K562 (cell line): ENCODE measurements around the gene TRIP10. TPM values are rescaled to one million over a fixed set of nuclear protein-coding genes. Genes with fewer than 3 reads are reported as not detected.

Source experiments
- ATAC-seq: fragments of 200-7000 bp; cut with Tn5 transposase; 3 replicates; pipeline ENCODE4 v1.9.1; 2020; ENCODE audit warnings: moderate library complexity
- Bru-seq: library from RNA; stranded (reverse); fragments of 400-500 nt; gene quantifications from one replicate; lab custom pipeline; 2021; lab: Mats Ljungman, UMichigan
- BruChase-seq, 2 experiments: library from RNA; stranded (reverse); fragments of 400-500 nt; gene quantifications; one replicate each; lab custom pipeline; 2021; lab: Mats Ljungman, UMichigan
- BruUV-seq: library from RNA; stranded (reverse); fragments of 400-500 nt; replicated peaks from 2 replicates; lab custom pipeline; 2021; lab: Mats Ljungman, UMichigan
- CTCF ChIA-PET: fragments of 300-600 bp; formaldehyde crosslinking; extraction: SDS; loops from one replicate; lab custom pipeline; 2021; ENCODE audit warnings: low intra/inter-chr PET ratio; lab: Yijun Ruan, JAX
- POLR2A ChIA-PET: fragments of 300-600, 350-650 bp; sonication (Branson Sonifier 250); formaldehyde crosslinking; extraction: SDS; loops from one replicate; lab custom pipeline; 2021; ENCODE audit warnings: antibody characterized with exemption, inconsistent platforms; lab: Yijun Ruan, JAX
- DNase-seq, 4 experiments: peaks; one replicate each; pipeline versions ENCODE4 v3.0.0 to v3.0.0-alpha.2; 2011 to 2018; ENCODE audit warnings: low spot score in 3 of 4, mixed read lengths in 3 of 4; ENCODE audit errors: extremely low read depth in 1 of 4
- FAIRE-seq: peaks from 2 replicates; lab custom pipeline; 2011; peaks lifted over from hg19 to GRCh38; lab: Jason Lieb, UNC
- H2AFZ ChIP-seq: 2 replicates; pipeline ENCODE4 v1.6.0; 2011; ENCODE audit warnings: low read depth, low read length, control low read depth, inconsistent platforms
- H3K27ac ChIP-seq: fragments of 200-600 bp; 3 replicates; pipeline ENCODE4 v1.8.0; 2011; ENCODE audit warnings: low read depth, mild to moderate bottlenecking, control low read depth, inconsistent platforms, low read length, moderate library complexity, mixed read lengths; ENCODE audit errors: extremely low read depth
- H3K27me3 ChIP-seq, 2 experiments: fragments of 300-600 bp in 1 of 2; 2 replicates in 1 of 2; 3 replicates in 1 of 2; pipeline versions ENCODE4 v1.6.0 to v1.8.0; 2011; ENCODE audit warnings: inconsistent platforms in 2 of 2, low read length in 2 of 2, mild to moderate bottlenecking in 1 of 2, mixed read lengths in 1 of 2, moderate library complexity in 1 of 2; ENCODE audit not compliant: control insufficient read depth in 2 of 2, insufficient read depth in 2 of 2
- H3K36me3 ChIP-seq: fragments of 300-600 bp; 3 replicates; pipeline ENCODE4 v1.8.0; 2011; ENCODE audit warnings: mild to moderate bottlenecking, low read length, inconsistent platforms; ENCODE audit not compliant: control insufficient read depth, insufficient read depth
- H3K4me1 ChIP-seq, 2 experiments: fragments of 200-600 bp in 1 of 2; replicated peaks in 1 of 2; 2 replicates in 1 of 2; 3 replicates in 1 of 2; pipeline versions ENCODE4 v1.5.1 to v1.8.0; 2011; ENCODE audit warnings: inconsistent platforms in 2 of 2, low read length in 2 of 2, mild to moderate bottlenecking in 1 of 2, mixed read lengths in 1 of 2, moderate library complexity in 1 of 2; ENCODE audit not compliant: control insufficient read depth in 2 of 2, insufficient read depth in 2 of 2
- H3K4me2 ChIP-seq: 2 replicates; pipeline ENCODE4 v1.6.1; 2011; ENCODE audit warnings: low read length, control low read depth, inconsistent platforms, mixed read lengths; ENCODE audit not compliant: insufficient read depth
- H3K4me3 ChIP-seq: fragments of 200-600 bp; sonication (generic), shearing (Covaris generic); 2 replicates; pipeline ENCODE4 v1.5.1; 2016; ENCODE audit warnings: control low read depth, inconsistent platforms
- H3K79me2 ChIP-seq: fragments of 200-600 bp; 3 replicates; pipeline ENCODE4 v1.8.0; 2011; ENCODE audit warnings: low read length, inconsistent platforms; ENCODE audit not compliant: control insufficient read depth, insufficient read depth
- H3K9ac ChIP-seq, 2 experiments: 2 replicates each; pipeline versions ENCODE4 v1.6.0 to v1.6.1; 2011; ENCODE audit warnings: low read depth in 2 of 2, low read length in 2 of 2, control low read depth in 1 of 2, inconsistent platforms in 1 of 2, mild to moderate bottlenecking in 1 of 2, mixed read lengths in 1 of 2; ENCODE audit not compliant: insufficient read depth in 1 of 2
- H3K9me1 ChIP-seq: one replicate; pipeline ENCODE4 v1.6.0; 2011; ENCODE audit warnings: inconsistent platforms, mild to moderate bottlenecking, low read length, moderate library complexity; ENCODE audit not compliant: control insufficient read depth, insufficient read depth
- H3K9me3 ChIP-seq: replicated peaks from 2 replicates; pipeline ENCODE4 v1.5.1; 2011; ENCODE audit warnings: low read depth, low read length, inconsistent platforms; ENCODE audit not compliant: control insufficient read depth, insufficient read depth
- H4K20me1 ChIP-seq: replicated peaks from 2 replicates; pipeline ENCODE4 v1.6.1; 2011; ENCODE audit warnings: low read length, inconsistent platforms, mixed read lengths; ENCODE audit not compliant: control insufficient read depth, insufficient read depth
- ADNP ChIP-seq: fragments of 200-800 bp; sonication (Bioruptor generic); IDR thresholded peaks from 2 replicates; pipeline ENCODE4 v1.6.1; 2016; ENCODE audit warnings: missing genetic modification characterization, missing compliant biosample characterization
- CREM ChIP-seq: IDR thresholded peaks from 2 replicates; pipeline ENCODE4 v1.6.1; 2014; ENCODE audit warnings: antibody characterized with exemption, low read depth
- E2F6 ChIP-seq, 2 experiments: IDR thresholded peaks; 2 replicates each; pipeline ENCODE4 v1.6.1; 2011; ENCODE audit warnings: borderline replicate concordance in 1 of 2, control low read depth in 1 of 2, low read depth in 1 of 2, low read length in 1 of 2, mild to moderate bottlenecking in 1 of 2, mixed read lengths in 1 of 2, moderate library complexity in 1 of 2; ENCODE audit not compliant: insufficient read depth in 1 of 2, insufficient read length in 1 of 2, poor library complexity in 1 of 2, severe bottlenecking in 1 of 2; ENCODE audit errors: extremely low read depth in 1 of 2
- ERF ChIP-seq: fragments of 450-650 bp; formaldehyde crosslinking; IDR thresholded peaks from 2 replicates; pipeline ENCODE4 v1.4.0; 2020; ENCODE audit warnings: mild to moderate bottlenecking, mixed read lengths
- HMGN3 ChIP-seq: IDR thresholded peaks from 2 replicates; pipeline ENCODE4 v1.6.1; 2011; ENCODE audit warnings: borderline replicate concordance, low read depth, mild to moderate bottlenecking, mixed read lengths, low read length; ENCODE audit not compliant: insufficient read length; ENCODE audit errors: extremely low read depth
- HNRNPLL ChIP-seq: fragments of 200-400 bp; formaldehyde crosslinking; IDR thresholded peaks from 2 replicates; pipeline ENCODE4 v1.6.1; 2017; ENCODE audit warnings: low read length, low read depth, mild to moderate bottlenecking; ENCODE audit not compliant: poor library complexity, severe bottlenecking
- ILF3 ChIP-seq: fragments of 450-650 bp; IDR thresholded peaks from 2 replicates; pipeline ENCODE4 v1.6.1; 2018; ENCODE audit warnings: antibody characterized with exemption, mild to moderate bottlenecking, moderate library complexity, borderline replicate concordance
- NFIX ChIP-seq: fragments of 250-450 bp; sonication (Bioruptor Pico); IDR thresholded peaks from 2 replicates; pipeline ENCODE4 v1.4.0; 2020; ENCODE audit warnings: low read depth, mild to moderate bottlenecking, moderate library complexity
- PHF8 ChIP-seq: fragments of 200-600 bp; sonication (generic); IDR thresholded peaks from 2 replicates; pipeline ENCODE4 v1.6.1; 2012; ENCODE audit warnings: mixed run types, mild to moderate bottlenecking, inconsistent platforms, low read length, moderate library complexity, borderline replicate concordance
- POLR2A ChIP-seq: fragments of 450-650 bp; conservative IDR thresholded peaks from 2 replicates; pipeline ENCODE4 v1.6.1; 2016
- POU5F1 ChIP-seq: fragments of 150-350 bp; IDR thresholded peaks from 2 replicates; pipeline ENCODE4 v1.6.1; 2014; ENCODE audit warnings: borderline replicate concordance, low read length, low read depth, mild to moderate bottlenecking; ENCODE audit not compliant: partially characterized antibody
- RBFOX2 ChIP-seq: fragments of 200-400 bp; formaldehyde crosslinking; IDR thresholded peaks from 2 replicates; pipeline ENCODE4 v1.6.1; 2017; ENCODE audit warnings: low read depth, mild to moderate bottlenecking, low read length, moderate library complexity
- RFX7 ChIP-seq: fragments of 250-450 bp; sonication (Bioruptor Pico); IDR thresholded peaks from 2 replicates; pipeline ENCODE4 v1.5.1; 2021; ENCODE audit warnings: mild to moderate bottlenecking
- SNRNP70 ChIP-seq: fragments of 200-400 bp; formaldehyde crosslinking; optimal IDR thresholded peaks from 2 replicates; pipeline ENCODE3; 2017; ENCODE audit warnings: low read depth, low read length
- SUPT5H ChIP-seq: fragments of 450-650 bp; IDR thresholded peaks from 2 replicates; pipeline ENCODE4 v1.6.1; 2016
- TBP ChIP-seq: optimal IDR thresholded peaks from 2 replicates; pipeline ENCODE3; 2011; ENCODE audit warnings: low read depth, low read length, improper control_type of control experiment
- WGBS: fragments of 100-300 bp; shearing (Covaris generic); methylation state at CpG from one replicate; pipeline ENCODE4 v1.1.6; 2016; ENCODE audit warnings: low coverage, mixed read lengths; ENCODE audit not compliant: insufficient coverage; ENCODE audit errors: missing lambda C conversion rate; 5-methylcytosine and 5-hydroxymethylcytosine counted together
- in situ Hi-C: fragments of 300-500 bp; cut with MboI; formaldehyde crosslinking; loops from 4 replicates; pipeline ENCODE4 v1.15.0; 2018; ENCODE audit warnings: inconsistent platforms, mixed read lengths
- intact Hi-C: fragments of 100-400 bp; cut with micrococcal nuclease; formaldehyde crosslinking; loops from 2 replicates; pipeline ENCODE4 v1.14.2; 2022
- long read RNA-seq, 3 experiments: library from polyadenylated mRNA in 2 of 3; library from RNA in 1 of 3; unstranded in 2 of 3; stranded (forward) in 1 of 3; transcript quantifications; one replicate each; pipeline ENCODE4 v2.0.0, GENCODE V29; 2019 to 2022
- polyA minus RNA-seq, 3 experiments: library from RNA; depleted of rRNA, polyadenylated mRNA; stranded (reverse); fragments of >200 nt; gene quantifications; 2 replicates each; pipeline ENCODE4 v1.2.3, GENCODE V29; 2011
- polyA plus RNA-seq, 8 experiments: library from polyadenylated mRNA; depleted of rRNA in 4 of 8; stranded (reverse) in 5 of 8; unstranded in 3 of 8; fragments of >200 nt; fragmentation: Nextera tagmentation in 2 of 8; fragmentation: Illumina TruSeq in 1 of 8; extraction: Ambion mirVana in 2 of 8; extraction: Trizol in 1 of 8; gene quantifications; 2 replicates each; pipeline versions ENCODE4 v1.2.1 to v1.2.3, GENCODE V29; 2011 to 2014; ENCODE audit warnings: inconsistent platforms in 1 of 8, missing spikeins in 1 of 8
- total RNA-seq, 7 experiments: library from RNA; depleted of rRNA in 6 of 7; stranded (reverse); fragments of >200 nt in 6 of 7; fragmentation: Illumina TruSeq in 2 of 7; extraction: Trizol in 2 of 7; gene quantifications; 2 replicates each; pipeline versions ENCODE4 v1.2.1 to v1.2.3, GENCODE V29; 2011 to 2021; ENCODE audit warnings: low replicate concordance in 1 of 7

TRIP10 gene
- 67.3 and 119 TPM in 2 replicates for total RNA-seq (2011; cell fraction: chromatin; rRNA removed; ENCODE audit: low replicate concordance)
- 65.3 and 66.5 TPM in 2 replicates for total RNA-seq (2011; cell fraction: nucleolus; rRNA removed)
- total RNA-seq (2011; cell fraction: nucleoplasm; rRNA removed) = 53.5 and 66.7 TPM in 2 replicates
- 57.4 and 61.8 TPM in 2 replicates for total RNA-seq (2014; rRNA removed)
- total RNA-seq (2014; rRNA removed; fragmentation: Illumina TruSeq; extraction: Trizol) = 23.6 and 29.4 TPM in 2 replicates
- 34.6 and 36.1 TPM in 2 replicates for total RNA-seq (2015; rRNA removed; fragmentation: Illumina TruSeq; extraction: Trizol)
- 59.1 and 63.2 TPM in 2 replicates for total RNA-seq (2021)
- 29.1 and 39.3 TPM in 2 replicates for polyA plus RNA-seq (2011; rRNA removed)
- polyA plus RNA-seq (2011; cell fraction: cytosol; rRNA removed) = 22.8 and 30.6 TPM in 2 replicates
- 113 and 133 TPM in 2 replicates for polyA plus RNA-seq (2011; cell fraction: nucleus; rRNA removed)
- 47.5 and 50.8 TPM in 2 replicates for polyA plus RNA-seq (2012)
- polyA plus RNA-seq (2014; fragmentation: Illumina TruSeq; extraction: Trizol) = 56.2 and 56.7 TPM in 2 replicates
- polyA plus RNA-seq (2014; fragmentation: Nextera tagmentation; extraction: Ambion mirVana) = 1 to 10 TPM; 1.2 to 2.7 TPM
- polyA plus RNA-seq (2014; rRNA removed) = 66.6 and 66.8 TPM in 2 replicates
- polyA minus RNA-seq (2011; rRNA and poly(A)+ RNA removed) = 17.1 and 20.3 TPM in 2 replicates
- 18.3 and 21.0 TPM in 2 replicates for polyA minus RNA-seq (2011; cell fraction: cytosol; rRNA and poly(A)+ RNA removed)
- 21.3 and 30.1 TPM in 2 replicates for polyA minus RNA-seq (2011; cell fraction: nucleus; rRNA and poly(A)+ RNA removed)
- percentile 73 among the genes with signal in this experiment for Bru-seq, nascent RNA
- BruChase-seq, experiment 1, labeled RNA remaining after a 2-hour chase = percentile 72 among the genes with signal in this experiment
- BruChase-seq, experiment 2, labeled RNA remaining after a 6-hour chase = percentile 81 among the genes with signal in this experiment
- long read RNA-seq, experiment 1, transcript TRIP10-202 (14 exons, 2,035 nt) = major isoform, 192 of 278 reads
- long read RNA-seq, experiment 1, transcript TRIP10-208 (14 exons, 1,920 nt) = minor isoform, 12 of 278 reads
- long read RNA-seq, experiment 1, partial matches to known transcripts = 48 of 278 reads
- long read RNA-seq, experiment 1, other reads (novel, unspliced or antisense) = 24 of 278 reads
- long read RNA-seq, experiment 2, transcript TRIP10-202 (14 exons, 2,035 nt) = major isoform, 33 of 74 reads
- long read RNA-seq, experiment 2, partial matches to known transcripts = 25 of 74 reads
- long read RNA-seq, experiment 2, other reads (novel, unspliced or antisense) = 13 of 74 reads
- long read RNA-seq, experiment 3, transcript TRIP10-202 (14 exons, 2,035 nt) = major isoform, 18 of 22 reads
- long read RNA-seq, experiment 3, partial matches to known transcripts = 3 of 22 reads
- long read RNA-seq, experiment 3, other reads (novel, unspliced or antisense) = 1 of 22 reads

- FAIRE-seq (no peak), DNase-seq (peak; percentile 84 to 93 (median 86)), ATAC-seq (peak; percentile 14)
- H3K9me3 ChIP-seq = no peaks in the 10 kb centered on the region
- H3K9ac ChIP-seq = peak within 1 kb of the TSS; percentile 82 to 97
- H3K27me3 ChIP-seq = no peaks in the 10 kb centered on the region
- H3K4me3 ChIP-seq = peak within 1 kb of the TSS; percentile 87
- peak within 1 kb of the TSS; percentile 87 for H2AFZ ChIP-seq
- H3K4me1 ChIP-seq = peaks cover 34 to 64% of the 10 kb centered on the region in 2 experiments
- H3K36me3 ChIP-seq = peaks cover 38% of the 10 kb centered on the region; the same call in 2 of the 3 replicates
- H4K20me1 ChIP-seq = no peaks in the 10 kb centered on the region
- peak within 1 kb of the TSS; percentile 85 for H3K27ac ChIP-seq
- no peaks in the 10 kb centered on the region for H3K9me1 ChIP-seq
- whole genome bisulfite sequencing = under 1% methylated on average over 30 of the region's 47 CpGs
- intact Hi-C loops = loop anchor here (2.0 to 10.0 kb wide), 3 partner anchors 27 to 225 kb away; partner anchors contain the start of gene SH2D3A
- in situ Hi-C loops = no loop called here
- ChIA-PET CTCF (interaction anchor here (2.8 kb wide), 1 partner anchor 124 kb away, joined by 16 read pairs; no protein-coding TSS in a partner anchor), POLR2A (interaction anchor here (0.7 to 0.8 kb wide), 2 partner anchors 18 to 44 kb away, joined by 3 to 4 read pairs; no protein-coding TSS in a partner anchor)
- H3K79me2 ChIP-seq = peaks cover 44% of the 10 kb centered on the region
- BruUV-seq = no TSS peak
- peak within 1 kb of the TSS; percentile 87 for H3K4me2 ChIP-seq
- TF ChIP-seq POU5F1 (no peak), SNRNP70 (no peak), PHF8 (peak; percentile 60; the same call in 1 of the 2 replicates), POLR2A (0 out of 2 replicates have a peak, but pooled peaks have one; percentile 26), ILF3 (no peak), RBFOX2 (no peak; the same call in 1 of the 2 replicates), CREM (0 out of 2 replicates have a peak, but pooled peaks have one; percentile 4), ERF (CRISPR knock-in tag) (no peak), HMGN3 (peak; percentile 22), ADNP (no peak), TBP (peak; percentile 61), RFX7 (CRISPR knock-in tag) (no peak), HNRNPLL (no peak), SUPT5H (0 out of 2 replicates have a peak, but pooled peaks have one; percentile 31), NFIX (CRISPR knock-in tag) (no peak), E2F6 (IDR thresholded peaks at IDR 0.05; ENCODE audit: borderline replicate concordance in 1 of 2, extremely low read depth in 1 of 2, insufficient read depth in 1 of 2, insufficient read length in 1 of 2, low read depth in 1 of 2, low read length in 1 of 2, poor library complexity in 1 of 2, severe bottlenecking in 1 of 2) (peak in 1 of 2 experiments; percentile 71)
Observed at GRCh38 chr19:6739390-6739882, at the start of gene TRIP10. Gene TRIP10, plus strand, starts transcription at chr19:6739680. Its CDS starts 82 bp downstream, at chr19:6739762.
